HepG2 (cell line): Measurements from ENCODE around the gene PHKB. TPM values are rescaled to one million over a fixed set of nuclear protein-coding genes. Genes with fewer than 3 reads are reported as not detected.
A peak's percentile ranks its signal among the peaks of the same experiment; 100 is the strongest.

Experiments
- ATAC-seq: fragments of 200-7000 bp; cut with Tn5 transposase; 3 replicates; pipeline ENCODE4 v1.9.1; 2020; ENCODE audit warnings: mild to moderate bottlenecking, moderate library complexity
- BruUV-seq: library from RNA; stranded (reverse); fragments of 400-500 nt; replicated peaks from 2 replicates; lab custom pipeline; 2021; lab: Mats Ljungman, UMichigan
- CTCF ChIA-PET: fragments of 300-600 bp; formaldehyde crosslinking; extraction: SDS; loops from one replicate; lab custom pipeline; 2021; ENCODE audit warnings: low total read pairs, inconsistent platforms, low intra/inter-chr PET ratio; lab: Yijun Ruan, JAX
- POLR2A ChIA-PET: fragments of 350-600 bp; sonication (Branson Sonifier 250); formaldehyde crosslinking; loops from one replicate; lab custom pipeline; 2020; ENCODE audit warnings: antibody characterized with exemption, inconsistent platforms; lab: Yijun Ruan, JAX
- DNase-seq: peaks from one replicate; pipeline ENCODE4 v3.0.0-alpha.2; 2015; ENCODE audit warnings: low spot score
- FAIRE-seq: peaks from 3 replicates; lab custom pipeline; 2011; peaks lifted over from hg19 to GRCh38; lab: Jason Lieb, UNC
- H2AFZ ChIP-seq: one replicate; pipeline ENCODE4 v1.6.1; 2011; ENCODE audit warnings: low read length, inconsistent platforms
- H3K27ac ChIP-seq: fragments of 300-600 bp; 3 replicates; pipeline ENCODE4 v1.8.0; 2011; ENCODE audit warnings: mixed run types, mild to moderate bottlenecking, mixed read lengths, low read length, inconsistent platforms; ENCODE audit not compliant: insufficient read depth; ENCODE audit errors: extremely low read length
- H3K27me3 ChIP-seq, 2 experiments: fragments of 200-600 bp in 1 of 2; 2 replicates in 1 of 2; 3 replicates in 1 of 2; pipeline versions ENCODE4 v1.6.0 to v1.8.0; 2011; ENCODE audit warnings: low read length in 2 of 2, mild to moderate bottlenecking in 2 of 2, moderate library complexity in 2 of 2, inconsistent platforms in 1 of 2; ENCODE audit not compliant: insufficient read depth in 2 of 2, control insufficient read depth in 1 of 2
- H3K36me3 ChIP-seq, 2 experiments: fragments of 200-600 bp in 1 of 2; replicated peaks in 1 of 2; 2 replicates in 1 of 2; 3 replicates in 1 of 2; pipeline versions ENCODE4 v1.5.1 to v1.8.0; 2011; ENCODE audit warnings: low read length in 2 of 2, inconsistent platforms in 1 of 2; ENCODE audit not compliant: insufficient read depth in 2 of 2, control insufficient read depth in 1 of 2
- H3K4me1 ChIP-seq: 2 replicates; pipeline ENCODE4 v1.5.1; 2012; ENCODE audit warnings: low read length, inconsistent platforms; ENCODE audit not compliant: insufficient read depth
- H3K4me2 ChIP-seq: 2 replicates; pipeline ENCODE4 v1.6.0; 2011; ENCODE audit warnings: low read depth, low read length, inconsistent platforms
- H3K4me3 ChIP-seq, 3 experiments: fragments of 200-600 bp in 1 of 3; sonication (generic), shearing (Covaris generic) in 1 of 3; replicated peaks in 1 of 3; 2 replicates each; pipeline ENCODE4 v1.5.1; 2011 to 2016; ENCODE audit warnings: low read length in 3 of 3, inconsistent platforms in 2 of 3, low read depth in 2 of 3, mild to moderate bottlenecking in 2 of 3, control low read depth in 1 of 3, mixed read lengths in 1 of 3; ENCODE audit not compliant: insufficient read depth in 1 of 3
- H3K79me2 ChIP-seq: one replicate; pipeline ENCODE4 v1.6.1; 2011; ENCODE audit warnings: low read length, inconsistent platforms; ENCODE audit not compliant: insufficient read depth
- H3K9ac ChIP-seq: 2 replicates; pipeline ENCODE4 v1.6.0; 2011; ENCODE audit warnings: mild to moderate bottlenecking, low read depth, low read length, inconsistent platforms; ENCODE audit not compliant: insufficient read depth
- H3K9me3 ChIP-seq: 2 replicates; pipeline ENCODE4 v1.5.1; 2012; ENCODE audit warnings: mild to moderate bottlenecking, low read length
- H4K20me1 ChIP-seq: 2 replicates; pipeline ENCODE4 v1.6.0; 2011; ENCODE audit warnings: inconsistent platforms, mild to moderate bottlenecking, low read length, moderate library complexity; ENCODE audit not compliant: insufficient read depth
- ASH2L ChIP-seq: fragments of 300-600, 200-600 bp; sonication (generic); IDR thresholded peaks from 2 replicates; pipeline ENCODE4 v1.7.0; 2017; ENCODE audit warnings: low read depth, mild to moderate bottlenecking, moderate library complexity, mixed read lengths, low read length; ENCODE audit not compliant: insufficient read length
- FOXA1 ChIP-seq, 2 experiments: fragments of 450-650 bp in 1 of 2; sonication (generic) in 1 of 2; formaldehyde crosslinking in 1 of 2; IDR thresholded peaks; 2 replicates each; pipeline versions ENCODE4 v1.4.0 to v1.6.1; 2016 to 2020; ENCODE audit warnings: missing genetic modification reagents in 1 of 2
- FOXA3 ChIP-seq: IDR thresholded peaks from 2 replicates; pipeline ENCODE4 v1.6.1; 2016; ENCODE audit warnings: missing genetic modification reagents, missing compliant biosample characterization
- GFI1 ChIP-seq: sonication (generic); formaldehyde crosslinking; IDR thresholded peaks from 2 replicates; pipeline ENCODE4 v1.5.0; 2020; ENCODE audit warnings: missing genetic modification reagents, mild to moderate bottlenecking, borderline replicate concordance
- HOXA9 ChIP-seq: sonication (generic); formaldehyde crosslinking; IDR thresholded peaks from 2 replicates; pipeline ENCODE4 v1.8.1; 2022; ENCODE audit warnings: missing genetic modification reagents, mild to moderate bottlenecking, moderate library complexity, borderline replicate concordance
- RAD21 ChIP-seq: fragments of 450-650 bp; formaldehyde crosslinking; IDR thresholded peaks from 2 replicates; pipeline ENCODE4 v1.5.0; 2020; ENCODE audit warnings: mild to moderate bottlenecking
- SMC3 ChIP-seq: IDR thresholded peaks from 2 replicates; pipeline ENCODE4 v1.6.1; 2011; ENCODE audit warnings: low read length, improper control_type of control experiment
- THYN1 ChIP-seq: sonication (generic); formaldehyde crosslinking; IDR thresholded peaks from 2 replicates; pipeline ENCODE4 v1.8.1; 2023; ENCODE audit warnings: low read depth, mild to moderate bottlenecking, moderate library complexity, missing genetic modification reagents, borderline replicate concordance
- XBP1 ChIP-seq: sonication (generic); formaldehyde crosslinking; IDR thresholded peaks from 2 replicates; pipeline ENCODE4 v1.5.0; 2020; ENCODE audit warnings: missing genetic modification reagents
- YEATS2 ChIP-seq: sonication (generic); formaldehyde crosslinking; IDR thresholded peaks from 2 replicates; pipeline ENCODE4 v1.4.0; 2020; ENCODE audit warnings: missing genetic modification reagents, borderline replicate concordance
- ZBTB3 ChIP-seq: sonication (generic); formaldehyde crosslinking; IDR thresholded peaks from 2 replicates; pipeline ENCODE4 v1.4.0; 2020; ENCODE audit warnings: low read depth, mild to moderate bottlenecking, moderate library complexity, missing genetic modification reagents, borderline replicate concordance
- ZFP62 ChIP-seq: sonication (generic); formaldehyde crosslinking; IDR thresholded peaks from 2 replicates; pipeline ENCODE4 v1.4.0; 2020; ENCODE audit warnings: missing genetic modification reagents
- ZNF451 ChIP-seq: sonication (generic); formaldehyde crosslinking; IDR thresholded peaks from 2 replicates; pipeline ENCODE4 v1.5.0; 2020; ENCODE audit warnings: mild to moderate bottlenecking, missing genetic modification reagents
- ZNF776 ChIP-seq: sonication (generic); formaldehyde crosslinking; IDR thresholded peaks from 2 replicates; pipeline ENCODE4 v1.4.0; 2020; ENCODE audit warnings: mild to moderate bottlenecking, missing genetic modification reagents
- ZNF777 ChIP-seq: sonication (generic); formaldehyde crosslinking; IDR thresholded peaks from 2 replicates; pipeline ENCODE4 v1.4.0; 2020; ENCODE audit warnings: missing genetic modification reagents
- WGBS: methylation state at CpG from one replicate; pipeline ENCODE4 v1.1.6; 2017; ENCODE audit warnings: low lambda C conversion rate; 5-methylcytosine and 5-hydroxymethylcytosine counted together
- in situ Hi-C: cut with HindIII; loops from 2 replicates; pipeline ENCODE4 v1.10.0; 2017; ENCODE audit warnings: low pct_unique_long_range_greater_than_20kb; ENCODE audit not compliant: extremely low pct_ligation_motif_present
- intact Hi-C: fragments of 100-400 bp; cut with micrococcal nuclease; formaldehyde crosslinking; loops from one replicate; pipeline ENCODE4 v1.10.0; 2022; ENCODE audit not compliant: unreplicated experiment
- polyA plus RNA-seq, 8 experiments: library from polyadenylated mRNA; depleted of rRNA in 3 of 8; stranded (reverse) in 7 of 8; unstranded in 1 of 8; fragments of >200 nt; fragmentation: Illumina TruSeq in 4 of 8; extraction: Trizol in 4 of 8; gene quantifications; 2 replicates each; pipeline versions ENCODE4 v1.2.1 to v1.2.3, GENCODE V29; 2011 to 2016; ENCODE audit warnings: low read depth in 4 of 8, missing spikeins in 1 of 8, mixed read lengths in 1 of 8; ENCODE audit not compliant: insufficient read depth in 1 of 8
- total RNA-seq, 5 experiments: library from RNA; depleted of rRNA; stranded (reverse); fragments of >200 nt; fragmentation: Illumina TruSeq; extraction: Trizol; gene quantifications; 2 replicates each; pipeline ENCODE4 v1.2.3, GENCODE V29; 2016; ENCODE audit warnings: low read depth in 1 of 5
- TF ChIP-seq, protein P1 (sequence below): sonication (generic); formaldehyde crosslinking; IDR thresholded peaks from 2 replicates; pipeline ENCODE4 v1.5.1; 2020; ENCODE audit warnings: missing genetic modification reagents, mild to moderate bottlenecking, borderline replicate concordance
- TF ChIP-seq, protein P2 (sequence below): sonication (generic); formaldehyde crosslinking; conservative IDR thresholded peaks from 2 replicates; pipeline ENCODE4 v1.4.0; 2020; ENCODE audit warnings: missing genetic modification reagents
- TF ChIP-seq, protein P3 (sequence below): fragments of 450-650 bp; IDR thresholded peaks from 2 replicates; pipeline ENCODE4 v1.6.1; 2017
- TF ChIP-seq, protein P4 (sequence below): sonication (generic); formaldehyde crosslinking; IDR thresholded peaks from 2 replicates; pipeline ENCODE4 v1.8.0; 2023; ENCODE audit warnings: mild to moderate bottlenecking, missing genetic modification reagents

PHKB gene
- total and polyA plus RNA-seq, 2 of the 13 experiments (the other 11 are each of a cell fraction or from before 2014, with no cell fraction given): 66.0 to 80.8 TPM

DNA sequence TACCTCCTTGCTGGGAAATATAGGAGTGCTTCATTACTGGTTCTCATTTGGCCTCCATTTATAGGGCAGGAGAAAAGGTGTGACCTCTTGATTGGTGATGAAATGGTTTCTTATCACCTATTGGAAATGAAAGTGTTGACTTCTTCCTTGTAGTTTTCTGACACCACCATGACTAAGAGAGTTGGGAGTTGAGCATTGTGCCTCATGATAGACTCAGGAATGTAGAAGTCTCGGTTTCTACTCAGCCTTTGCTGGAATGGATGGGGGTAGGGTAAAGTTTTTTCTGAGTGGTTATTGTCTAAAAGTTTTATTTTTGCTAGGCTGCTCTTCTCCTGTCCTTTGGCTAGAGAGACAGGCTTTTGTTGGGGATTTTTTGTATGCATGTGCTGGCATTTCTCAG lies 117.4 kb downstream of the PHKB start (continued):
- TF ChIP-seq, protein P1, sequence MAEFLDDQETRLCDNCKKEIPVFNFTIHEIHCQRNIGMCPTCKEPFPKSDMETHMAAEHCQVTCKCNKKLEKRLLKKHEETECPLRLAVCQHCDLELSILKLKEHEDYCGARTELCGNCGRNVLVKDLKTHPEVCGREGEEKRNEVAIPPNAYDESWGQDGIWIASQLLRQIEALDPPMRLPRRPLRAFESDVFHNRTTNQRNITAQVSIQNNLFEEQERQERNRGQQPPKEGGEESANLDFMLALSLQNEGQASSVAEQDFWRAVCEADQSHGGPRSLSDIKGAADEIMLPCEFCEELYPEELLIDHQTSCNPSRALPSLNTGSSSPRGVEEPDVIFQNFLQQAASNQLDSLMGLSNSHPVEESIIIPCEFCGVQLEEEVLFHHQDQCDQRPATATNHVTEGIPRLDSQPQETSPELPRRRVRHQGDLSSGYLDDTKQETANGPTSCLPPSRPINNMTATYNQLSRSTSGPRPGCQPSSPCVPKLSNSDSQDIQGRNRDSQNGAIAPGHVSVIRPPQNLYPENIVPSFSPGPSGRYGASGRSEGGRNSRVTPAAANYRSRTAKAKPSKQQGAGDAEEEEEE (CRISPR knock-in tag): no peak
- TF ChIP-seq ZNF777 (CRISPR knock-in tag): no peak

DNA sequence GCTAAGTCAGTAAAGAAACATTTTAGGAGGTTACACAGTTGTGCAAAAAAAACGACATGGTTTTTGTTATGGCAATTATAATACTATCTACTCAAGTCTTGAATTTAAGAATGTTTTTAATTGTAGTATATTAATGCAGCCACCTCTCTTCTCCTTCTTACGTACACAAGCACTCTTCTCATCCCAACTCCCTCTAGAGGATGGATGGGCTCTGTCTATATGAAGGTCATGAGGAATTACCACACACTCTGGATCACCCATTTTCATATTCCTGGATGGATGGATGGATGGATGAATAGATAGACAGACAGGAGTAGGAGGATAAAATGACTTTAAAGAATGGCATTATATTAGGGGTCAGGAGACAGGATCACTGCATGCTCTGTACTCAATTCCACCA lies 120.0 kb downstream of the PHKB start:
- ChIA-PET CTCF (interaction anchor here (1.3 kb wide), 1 partner anchor 323 kb away, joined by 3 read pairs; no protein-coding TSS in a partner anchor), POLR2A (no interaction called here)
- no peak overlapping the region for H3K4me3 ChIP-seq
- in situ Hi-C loops (no loop called here), intact Hi-C loops (no loop called here)
- peak; percentile 82 for ATAC-seq
- no peaks in the 10 kb centered on the region for H3K79me2 ChIP-seq
- DNase-seq: peak; percentile 50
- no peak overlapping the region for H3K27ac ChIP-seq
- no peaks in the 10 kb centered on the region for H3K9me3 ChIP-seq
- BruUV-seq: no TSS peak
- H3K27me3 ChIP-seq: no peaks in the 10 kb centered on the region
- H3K9ac ChIP-seq: no peak overlapping the region
- no peaks in the 10 kb centered on the region for H3K4me1 ChIP-seq
- H3K4me2 ChIP-seq: no peak overlapping the region
- WGBS: 70% methylated on average over 2 of the region's 2 CpGs
- FAIRE-seq: no peak
- no peaks in the 10 kb centered on the region for H3K36me3 ChIP-seq
- H4K20me1 ChIP-seq: no peaks in the 10 kb centered on the region
- no peak overlapping the region for H2AFZ ChIP-seq
- TF ChIP-seq, protein P2, sequence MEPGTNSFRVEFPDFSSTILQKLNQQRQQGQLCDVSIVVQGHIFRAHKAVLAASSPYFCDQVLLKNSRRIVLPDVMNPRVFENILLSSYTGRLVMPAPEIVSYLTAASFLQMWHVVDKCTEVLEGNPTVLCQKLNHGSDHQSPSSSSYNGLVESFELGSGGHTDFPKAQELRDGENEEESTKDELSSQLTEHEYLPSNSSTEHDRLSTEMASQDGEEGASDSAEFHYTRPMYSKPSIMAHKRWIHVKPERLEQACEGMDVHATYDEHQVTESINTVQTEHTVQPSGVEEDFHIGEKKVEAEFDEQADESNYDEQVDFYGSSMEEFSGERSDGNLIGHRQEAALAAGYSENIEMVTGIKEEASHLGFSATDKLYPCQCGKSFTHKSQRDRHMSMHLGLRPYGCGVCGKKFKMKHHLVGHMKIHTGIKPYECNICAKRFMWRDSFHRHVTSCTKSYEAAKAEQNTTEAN (CRISPR knock-in tag): no peak
- TF ChIP-seq XBP1 (CRISPR knock-in tag) (no peak), RAD21 (CRISPR knock-in tag) (0 out of 2 replicates have a peak, but pooled peaks have one; percentile 29), GFI1 (CRISPR knock-in tag) (no peak), ASH2L (no peak), FOXA1 (IDR thresholded peaks at IDR 0.05) (no peak), FOXA1 (CRISPR knock-in tag; IDR thresholded peaks at IDR 0.05) (peak; percentile 80), THYN1 (CRISPR knock-in tag) (no peak), SMC3 (peak; percentile 28; the same call in 1 of the 2 replicates), ZNF451 (CRISPR knock-in tag) (no peak), FOXA3 (0 out of 2 replicates have a peak, but pooled peaks have one; percentile 23), ZNF776 (no peak), YEATS2 (CRISPR knock-in tag) (no peak), ZFP62 (CRISPR knock-in tag) (no peak), HOXA9 (CRISPR knock-in tag) (no peak), ZBTB3 (CRISPR knock-in tag) (no peak)
- TF ChIP-seq, protein P3, sequence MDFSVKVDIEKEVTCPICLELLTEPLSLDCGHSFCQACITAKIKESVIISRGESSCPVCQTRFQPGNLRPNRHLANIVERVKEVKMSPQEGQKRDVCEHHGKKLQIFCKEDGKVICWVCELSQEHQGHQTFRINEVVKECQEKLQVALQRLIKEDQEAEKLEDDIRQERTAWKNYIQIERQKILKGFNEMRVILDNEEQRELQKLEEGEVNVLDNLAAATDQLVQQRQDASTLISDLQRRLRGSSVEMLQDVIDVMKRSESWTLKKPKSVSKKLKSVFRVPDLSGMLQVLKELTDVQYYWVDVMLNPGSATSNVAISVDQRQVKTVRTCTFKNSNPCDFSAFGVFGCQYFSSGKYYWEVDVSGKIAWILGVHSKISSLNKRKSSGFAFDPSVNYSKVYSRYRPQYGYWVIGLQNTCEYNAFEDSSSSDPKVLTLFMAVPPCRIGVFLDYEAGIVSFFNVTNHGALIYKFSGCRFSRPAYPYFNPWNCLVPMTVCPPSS: no peak
- TF ChIP-seq, protein P4, sequence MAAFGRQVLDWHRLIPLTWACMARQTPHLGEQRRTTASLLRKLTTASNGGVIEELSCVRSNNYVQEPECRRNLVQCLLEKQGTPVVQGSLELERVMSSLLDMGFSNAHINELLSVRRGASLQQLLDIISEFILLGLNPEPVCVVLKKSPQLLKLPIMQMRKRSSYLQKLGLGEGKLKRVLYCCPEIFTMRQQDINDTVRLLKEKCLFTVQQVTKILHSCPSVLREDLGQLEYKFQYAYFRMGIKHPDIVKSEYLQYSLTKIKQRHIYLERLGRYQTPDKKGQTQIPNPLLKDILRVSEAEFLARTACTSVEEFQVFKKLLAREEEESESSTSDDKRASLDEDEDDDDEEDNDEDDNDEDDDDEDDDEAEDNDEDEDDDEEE (CRISPR knock-in tag): no peak
